Midbrain (tissue), 1 donor: Measurements from ENCODE around the gene PHYHIPL.

Source experiments
- DNase-seq: peaks from one replicate; lab custom pipeline; 2025; lab: John Stamatoyannopoulos, UW

PHYHIPL gene

DNA sequence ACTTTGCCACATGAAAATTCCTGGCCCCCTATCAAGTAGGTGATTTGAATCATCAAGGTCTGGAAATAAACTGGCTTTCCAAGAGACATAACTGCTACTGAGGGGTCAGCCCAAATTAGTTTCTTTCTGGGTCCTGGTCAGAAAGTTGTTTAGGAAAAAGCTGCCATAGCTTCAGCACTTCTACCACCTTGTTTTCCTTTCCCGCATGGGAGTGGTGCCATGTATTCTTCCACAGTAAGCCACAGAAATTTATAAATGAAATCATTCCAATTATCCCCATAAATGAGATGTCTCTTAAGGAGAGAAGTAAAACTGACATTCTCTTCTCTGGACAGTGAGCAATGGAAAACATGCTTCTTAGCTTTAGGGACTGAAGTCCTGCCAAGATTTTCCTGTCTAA, 80.8 kb downstream of the PHYHIPL start:
- DNase-seq: no peak

GRCh38 chr10:59258890-59259289, 82.4 kb downstream of the PHYHIPL start:
- DNase-seq: no peak

DNA sequence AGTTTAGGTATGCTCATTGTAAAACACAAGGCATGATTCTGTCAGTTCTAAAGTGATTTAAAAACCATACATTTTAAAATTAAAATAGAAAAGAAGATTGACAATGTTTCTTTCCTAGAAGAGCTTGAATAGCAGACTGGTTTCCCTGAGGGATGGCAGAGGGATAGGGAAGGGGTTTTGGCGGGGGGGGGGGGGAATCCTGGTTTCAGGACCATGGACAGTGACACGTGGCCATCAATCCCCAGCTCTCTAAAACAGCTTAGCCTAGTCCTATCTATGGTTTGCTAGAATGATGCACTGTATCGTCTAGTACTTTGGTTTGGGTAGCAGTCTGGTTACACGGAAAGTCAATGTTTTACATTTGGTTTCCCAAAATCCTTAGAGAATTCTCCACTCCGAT, 88.7 kb downstream of the PHYHIPL start:
- no peak for DNase-seq

- DNase-seq: no peak
These were observed 89.9 kb downstream of the PHYHIPL start for GRCh38 chr10:59266321-59266720.

DNA sequence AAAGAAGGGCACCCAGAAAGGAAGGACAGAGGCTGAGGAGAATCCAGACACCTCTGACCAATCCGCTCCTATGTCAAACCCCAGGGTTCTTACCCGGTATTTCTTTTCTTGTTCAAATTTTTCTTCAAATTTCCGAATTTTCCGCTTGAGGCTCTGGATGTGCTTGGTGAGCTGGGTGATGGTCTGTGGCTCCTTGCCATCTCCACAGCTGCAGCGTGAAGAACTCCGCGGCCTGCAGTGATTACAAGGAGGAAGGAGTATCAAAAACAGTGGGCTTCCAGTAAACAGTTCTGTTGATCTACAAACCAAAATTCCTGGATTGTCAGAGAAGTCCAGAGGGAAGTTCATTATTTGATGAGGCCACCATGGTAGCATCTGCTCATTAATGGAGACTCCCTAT, 92.0 kb downstream of the PHYHIPL start:
- no peak for DNase-seq

- DNase-seq: no peak
These were observed 93.2 kb downstream of the PHYHIPL start for GRCh38 chr10:59269651-59270050.

DNA sequence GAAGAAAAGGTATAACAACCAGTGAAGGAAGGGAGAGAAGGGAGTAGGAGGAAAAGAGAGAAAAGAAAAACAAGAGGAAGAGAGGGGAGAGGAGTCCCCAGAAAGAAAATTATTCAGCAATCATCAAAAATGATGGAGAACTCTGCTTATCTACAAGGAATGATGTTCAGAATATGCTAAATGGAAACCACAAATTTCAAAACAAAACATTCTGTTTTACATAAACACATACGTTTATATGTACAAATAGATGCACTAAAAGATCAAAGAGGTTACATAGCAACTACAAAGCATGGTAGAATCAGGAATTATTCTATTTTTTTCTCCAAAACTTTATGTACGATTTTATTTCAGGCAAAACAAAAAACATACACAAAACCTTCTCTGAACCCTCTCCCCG, 94.0 kb downstream of the PHYHIPL start:
- no peak for DNase-seq

- no peak for DNase-seq
These were observed 94.7 kb downstream of the PHYHIPL start for GRCh38 chr10:59271160-59271559.

- DNase-seq: no peak
These were observed 95.6 kb downstream of the PHYHIPL start for GRCh38 chr10:59272061-59272460.

DNA sequence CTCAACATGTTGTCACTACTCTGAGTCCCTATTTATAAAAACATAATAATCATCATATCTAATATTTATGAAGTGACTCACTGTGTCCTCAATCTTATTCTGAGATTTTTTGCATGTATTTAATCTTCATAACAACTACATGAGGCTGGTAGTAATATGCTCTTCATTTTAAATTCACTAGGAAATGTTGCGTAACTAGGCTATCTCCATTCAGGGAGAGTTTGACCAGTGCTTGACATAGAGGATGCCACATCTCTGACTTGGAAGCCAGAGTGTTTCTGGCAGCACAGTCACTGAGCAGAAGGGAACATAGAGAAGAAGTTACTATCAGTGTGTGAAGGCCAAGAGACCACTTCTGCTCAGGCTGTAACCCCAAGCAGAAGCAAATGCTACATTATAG, 97.0 kb downstream of the PHYHIPL start:
- no peak for DNase-seq

- no peak for DNase-seq
These were observed 99.7 kb downstream of the PHYHIPL start for GRCh38 chr10:59276133-59276532.

GRCh38 chr10:59276919-59277318, 100.5 kb downstream of the PHYHIPL start:
- DNase-seq: no peak

- no peak for DNase-seq
These were observed 103.0 kb downstream of the PHYHIPL start for GRCh38 chr10:59279476-59279875.

DNA sequence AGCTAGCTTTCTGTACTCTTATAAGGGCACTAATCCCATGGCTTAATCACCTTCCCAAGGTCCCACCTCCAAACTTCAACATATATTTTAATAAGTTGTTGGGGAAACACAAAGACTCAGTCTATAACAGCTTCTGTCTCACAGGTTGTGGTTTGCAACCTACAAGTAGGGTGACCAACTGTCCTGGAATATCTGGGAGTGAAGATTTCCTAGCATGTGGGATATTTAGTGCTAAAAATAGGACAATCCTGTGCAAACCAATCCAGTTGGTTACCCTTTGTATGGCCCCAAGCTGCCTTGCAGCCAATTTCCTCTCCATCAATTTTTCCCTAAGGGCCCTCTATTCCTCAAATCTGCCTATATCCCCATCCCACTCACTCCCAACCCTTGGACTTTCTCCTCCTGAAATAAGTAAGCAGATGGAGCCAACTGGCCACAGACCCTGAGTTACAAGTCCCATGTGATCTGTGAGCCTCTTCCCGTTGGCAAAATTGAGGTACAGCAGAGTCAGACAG, 103.6 kb downstream of the PHYHIPL start:
- DNase-seq: no peak

DNA sequence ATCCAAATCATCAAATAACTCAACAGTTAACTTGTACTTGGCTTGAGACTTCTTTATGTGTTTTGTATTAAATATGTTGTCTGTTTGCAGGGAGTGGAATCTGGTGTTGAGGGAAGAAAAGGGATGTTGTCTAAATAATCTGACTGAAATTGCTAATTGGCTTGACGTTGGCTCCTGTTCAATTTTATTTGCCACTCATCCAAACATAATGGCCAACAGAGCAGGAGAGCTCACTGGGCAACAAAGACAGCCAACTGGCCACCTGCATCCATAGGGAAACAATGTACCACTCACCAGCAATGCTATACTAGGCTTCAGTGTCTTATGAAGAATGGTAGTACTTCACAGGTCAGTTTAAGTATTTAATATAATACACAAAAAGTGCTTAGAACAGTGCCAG, 105.4 kb downstream of the PHYHIPL start:
- no peak for DNase-seq

GRCh38 chr10:59283456-59284091, 107.1 kb downstream of the PHYHIPL start:
- DNase-seq: no peak

DNA sequence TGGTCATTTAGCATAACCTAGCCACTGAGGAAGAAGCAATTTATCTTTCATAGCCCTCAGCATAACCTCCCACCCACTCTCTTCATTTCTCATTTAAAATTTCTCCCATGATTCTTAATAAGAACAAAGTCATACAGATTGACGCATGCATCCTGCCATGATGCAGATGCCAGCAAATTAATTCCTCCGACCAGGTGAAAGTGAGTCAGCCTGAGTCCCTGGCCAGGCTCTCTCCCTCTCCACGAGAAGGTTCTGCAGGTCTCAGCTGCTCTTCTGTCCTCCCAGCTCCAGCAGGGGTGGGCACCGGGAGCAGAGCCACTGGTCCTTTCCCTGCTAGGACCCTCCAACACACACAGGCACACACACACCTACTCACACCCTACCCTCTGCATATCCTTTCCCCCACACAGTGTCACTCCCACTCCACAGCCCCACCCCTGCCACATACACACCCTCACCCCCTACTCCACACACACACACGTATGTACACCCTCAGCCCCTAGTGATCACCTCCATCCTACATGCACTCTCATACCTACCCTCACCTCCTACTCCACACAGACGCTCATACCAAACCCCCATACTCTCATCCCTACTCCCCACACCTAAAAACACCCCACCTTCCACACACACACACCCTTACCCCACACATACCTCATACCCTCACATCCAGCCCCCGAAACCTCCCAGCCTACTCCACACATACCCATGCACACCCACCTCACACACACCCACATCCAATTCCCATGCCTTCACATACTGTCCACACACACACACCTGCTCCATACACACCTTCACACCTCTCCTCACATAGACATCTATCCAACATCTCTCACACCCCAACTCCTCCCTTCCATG, 107.9 kb downstream of the PHYHIPL start:
- DNase-seq: no peak

- peak; percentile 59 for DNase-seq
These were observed 108.6 kb downstream of the PHYHIPL start for GRCh38 chr10:59285073-59285472.

GRCh38 chr10:59285848-59286247, 109.4 kb downstream of the PHYHIPL start:
- DNase-seq: no peak

GRCh38 chr10:59287587-59288255, 111.3 kb downstream of the PHYHIPL start:
- peak; percentile 82 for DNase-seq

DNA sequence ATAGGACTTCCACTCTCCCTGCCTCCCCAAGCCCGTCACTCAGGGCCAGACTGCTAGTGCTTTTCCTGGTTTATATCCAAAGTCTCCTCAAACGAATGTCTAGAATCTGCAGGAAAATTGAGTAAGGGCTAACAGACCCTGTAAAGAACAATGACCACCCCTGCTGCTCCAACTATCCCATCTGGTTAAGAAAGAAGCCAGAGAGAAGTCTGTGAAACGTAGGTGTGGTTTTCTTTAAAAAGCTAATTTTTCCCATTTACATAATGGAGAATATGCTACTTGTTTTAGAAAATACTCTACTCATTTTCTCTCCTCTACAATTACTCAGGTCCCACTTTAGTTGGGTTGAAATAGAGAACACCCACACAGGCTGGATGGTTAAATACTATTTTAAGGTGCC, 113.4 kb downstream of the PHYHIPL start:
- DNase-seq: no peak

DNA sequence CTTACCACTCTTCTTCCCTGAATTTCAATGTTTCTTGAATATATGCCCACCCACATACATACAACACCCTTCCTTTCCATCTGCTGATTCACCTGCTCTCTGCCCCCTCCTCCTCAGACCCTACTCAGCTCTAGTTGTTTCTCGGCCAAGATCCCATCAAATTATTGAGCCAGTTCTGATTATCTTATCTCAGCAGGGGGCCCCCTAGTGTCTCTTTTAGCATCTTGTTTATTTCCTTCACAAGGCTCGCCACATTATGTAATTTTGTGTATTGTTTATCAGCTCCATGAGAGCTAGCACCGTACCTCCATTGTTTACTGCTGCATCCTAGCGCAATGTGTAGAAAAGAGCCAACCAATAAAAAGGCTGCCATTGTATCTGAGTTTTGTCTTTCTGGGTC, 114.0 kb downstream of the PHYHIPL start:
- DNase-seq: no peak
